Ovary (tissue), 3 donors: ENCODE results near the gene SLC6A6.

Experiments used
- CTCF ChIP-seq, 3 donors: fragments of 450-650 bp in 2 of 3; fragments of 200-600 bp in 1 of 3; IDR thresholded peaks; one replicate each; pipeline versions ENCODE4 v1.5.1 to v1.8.0; 2016 to 2022; ENCODE audit warnings: antibody characterized with exemption in 3 of 3, mild to moderate bottlenecking in 1 of 3
- EP300 ChIP-seq: sonication (generic); formaldehyde crosslinking; IDR thresholded peaks from one replicate; pipeline ENCODE4 v1.6.1; 2017; ENCODE audit warnings: antibody characterized with exemption
- POLR2A ChIP-seq: fragments of 450-650 bp; IDR thresholded peaks from one replicate; pipeline ENCODE4 v1.6.1; 2017; ENCODE audit warnings: antibody characterized with exemption, mild to moderate bottlenecking, moderate library complexity
- donor health status: DM: no; HTN: no; CAD: no.

- TF ChIP-seq POLR2A (no peak), CTCF (IDR thresholded peaks at IDR 0.05) (no peak), EP300 (no peak)
Measured at GRCh38 chr3:14517601-14518431, 115.4 kb downstream of the SLC6A6 start.
